Ovary (tissue), 9 donors: ENCODE data around the gene GNAL. TPM values are rescaled to one million over a fixed set of nuclear protein-coding genes. Genes with fewer than 3 reads are reported as not detected.

Source experiments
- DNase-seq, 5 donors: peaks; one replicate each; pipeline ENCODE4 v3.0.0-alpha.2; 2019 to 2020
- H3K27ac ChIP-seq, 2 donors: fragments of 200-600 bp; one replicate each; pipeline versions ENCODE4 v1.5.1 to v1.8.0; 2019 to 2022
- H3K27me3 ChIP-seq: fragments of 200-600 bp; one replicate; pipeline ENCODE4 v1.8.0; 2022
- H3K36me3 ChIP-seq: fragments of 200-600 bp; sonication (generic); one replicate; pipeline ENCODE4 v1.5.1; 2019
- H3K4me1 ChIP-seq: one replicate; pipeline ENCODE4 v1.8.1; 2013; ENCODE audit warnings: mild to moderate bottlenecking, moderate library complexity; ENCODE audit not compliant: insufficient read depth
- H3K4me3 ChIP-seq: fragments of 200-600 bp; sonication (generic); one replicate; pipeline ENCODE4 v1.5.1; 2017
- H3K9me3 ChIP-seq, 2 donors: fragments of 200-600 bp in 1 of 2; sonication (generic) in 1 of 2; one replicate each; pipeline versions ENCODE4 v1.5.1 to v1.8.1; 2013 to 2019; ENCODE audit warnings: mild to moderate bottlenecking in 1 of 2, moderate library complexity in 1 of 2
- EP300 ChIP-seq: sonication (generic); formaldehyde crosslinking; IDR thresholded peaks from one replicate; pipeline ENCODE4 v1.6.1; 2017; ENCODE audit warnings: antibody characterized with exemption
- POLR2A ChIP-seq: fragments of 450-650 bp; IDR thresholded peaks from one replicate; pipeline ENCODE4 v1.6.1; 2017; ENCODE audit warnings: antibody characterized with exemption, mild to moderate bottlenecking, moderate library complexity
- WGBS, 3 donors: extraction: QIAGEN DNeasy Blood & Tissue Kit in 1 of 3; methylation state at CpG; one replicate each; pipeline versions ENCODE4 v1.1.5 to v1.1.7; 2013 to 2017; 5-methylcytosine and 5-hydroxymethylcytosine counted together
- intact Hi-C, 4 donors: fragments of 100-400 bp; cut with DNase I; formaldehyde crosslinking; loops; one replicate each; pipeline versions ENCODE4 v1.11.0 to v1.15.1; 2022 to 2023
- polyA plus RNA-seq, 2 donors: library from polyadenylated mRNA; stranded (reverse); fragments of 200-250 nt in 1 of 2; fragments of 350-450 nt in 1 of 2; fragmentation: Illumina TruSeq in 1 of 2; extraction: RNeasy Lipid Tissue Mini Kit (QIAGEN cat#74804) in 1 of 2; gene quantifications; one replicate each; pipeline ENCODE4 v1.2.3, GENCODE V29; 2013 to 2014
- total RNA-seq, 7 donors: library from RNA; depleted of rRNA in 2 of 7; stranded (reverse); fragments of >200 nt in 2 of 7; fragmentation: NEBNext Ultra II Directional in 3 of 7; extraction: Animal tissue kit (Norgen Biotek cat#: 25700) in 3 of 7; gene quantifications; one replicate each; pipeline versions ENCODE4 v1.1.0 to v1.2.4, GENCODE V29; 2016 to 2023
- TF ChIP-seq, protein P1 (sequence below), 3 donors: fragments of 450-650 bp in 2 of 3; fragments of 200-600 bp in 1 of 3; IDR thresholded peaks; one replicate each; pipeline versions ENCODE4 v1.5.1 to v1.8.0; 2016 to 2022; ENCODE audit warnings: antibody characterized with exemption in 3 of 3, mild to moderate bottlenecking in 1 of 3
- donor health status: DM: no; HTN: no; CAD: no; lungs with moderate emphysema.
- donor health status: DM: no; HTN: no; CAD: no.
- donor health status: Bipolar disorder and iron deficiency.
- donor health status: DM: yes; HTN: yes; CAD: no.
- donor health status: DM: no; HTN: no; CAD: no.
- donor health status: DM: yes; HTN: yes; CAD: no.

The GNAL gene
- total and polyA plus RNA-seq, 9 donors: 1.6 to 15.4 (median 3.4) TPM

DNA sequence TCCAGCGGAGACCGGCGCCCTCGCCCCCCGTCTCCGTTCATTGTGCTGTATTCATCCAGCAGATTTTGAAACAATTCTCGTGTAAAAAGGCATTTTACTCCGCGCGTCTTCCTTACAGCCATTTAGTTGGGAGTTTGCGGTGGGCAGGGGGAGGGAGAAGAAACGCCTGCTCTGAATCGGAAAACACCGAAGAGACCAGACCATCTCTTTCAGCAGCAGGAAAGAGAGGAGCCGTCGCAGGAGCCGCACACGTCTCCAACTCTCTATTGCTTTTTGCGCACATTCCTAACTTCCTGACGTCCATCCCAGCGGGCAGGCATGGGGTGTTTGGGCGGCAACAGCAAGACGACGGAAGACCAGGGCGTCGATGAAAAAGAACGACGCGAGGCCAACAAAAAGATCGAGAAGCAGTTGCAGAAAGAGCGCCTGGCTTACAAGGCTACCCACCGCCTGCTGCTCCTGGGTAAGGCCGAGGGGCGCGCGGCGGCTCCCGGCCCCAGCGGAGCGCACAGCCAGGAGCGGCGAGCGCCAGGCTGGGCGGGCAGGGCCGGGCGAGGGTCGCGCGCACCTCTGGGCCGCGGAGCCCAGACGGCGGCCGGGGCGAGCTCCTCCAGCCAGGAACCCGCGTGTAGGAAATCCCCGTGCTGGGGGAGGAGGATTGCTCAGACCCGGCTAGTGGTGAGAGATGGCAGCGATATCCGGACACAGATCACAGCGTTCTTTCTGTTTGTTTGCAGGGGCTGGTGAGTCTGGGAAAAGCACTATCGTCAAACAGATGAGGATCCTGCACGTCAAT is 63.2 kb downstream of the GNAL start:
- H3K36me3 ChIP-seq: no peaks in the 10 kb centered on the region
- no peaks in the 10 kb centered on the region for H3K27me3 ChIP-seq
- intact Hi-C loops: no loop called here
- H3K27ac ChIP-seq: no peak overlapping the region
- DNase-seq: no peak
- H3K4me1 ChIP-seq: peaks cover 7% of the 10 kb centered on the region
- WGBS, 3 donors: 1% methylated on average over 54 to 64 of the region's 64 CpGs
- TF ChIP-seq EP300: no peak
- no peak for TF ChIP-seq POLR2A
- TF ChIP-seq, protein P1, sequence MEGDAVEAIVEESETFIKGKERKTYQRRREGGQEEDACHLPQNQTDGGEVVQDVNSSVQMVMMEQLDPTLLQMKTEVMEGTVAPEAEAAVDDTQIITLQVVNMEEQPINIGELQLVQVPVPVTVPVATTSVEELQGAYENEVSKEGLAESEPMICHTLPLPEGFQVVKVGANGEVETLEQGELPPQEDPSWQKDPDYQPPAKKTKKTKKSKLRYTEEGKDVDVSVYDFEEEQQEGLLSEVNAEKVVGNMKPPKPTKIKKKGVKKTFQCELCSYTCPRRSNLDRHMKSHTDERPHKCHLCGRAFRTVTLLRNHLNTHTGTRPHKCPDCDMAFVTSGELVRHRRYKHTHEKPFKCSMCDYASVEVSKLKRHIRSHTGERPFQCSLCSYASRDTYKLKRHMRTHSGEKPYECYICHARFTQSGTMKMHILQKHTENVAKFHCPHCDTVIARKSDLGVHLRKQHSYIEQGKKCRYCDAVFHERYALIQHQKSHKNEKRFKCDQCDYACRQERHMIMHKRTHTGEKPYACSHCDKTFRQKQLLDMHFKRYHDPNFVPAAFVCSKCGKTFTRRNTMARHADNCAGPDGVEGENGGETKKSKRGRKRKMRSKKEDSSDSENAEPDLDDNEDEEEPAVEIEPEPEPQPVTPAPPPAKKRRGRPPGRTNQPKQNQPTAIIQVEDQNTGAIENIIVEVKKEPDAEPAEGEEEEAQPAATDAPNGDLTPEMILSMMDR (IDR thresholded peaks at IDR 0.05): no peak
- H3K9me3 ChIP-seq: no peaks in the 10 kb centered on the region
- peak overlapping the region; percentile 15 for H3K4me3 ChIP-seq

- WGBS, 3 donors: 81 to 89% (median 86%) methylated on average over 8 of the region's 8 CpGs
Measured at GRCh38 chr18:11754979-11755378, 65.9 kb downstream of the GNAL start.

DNA sequence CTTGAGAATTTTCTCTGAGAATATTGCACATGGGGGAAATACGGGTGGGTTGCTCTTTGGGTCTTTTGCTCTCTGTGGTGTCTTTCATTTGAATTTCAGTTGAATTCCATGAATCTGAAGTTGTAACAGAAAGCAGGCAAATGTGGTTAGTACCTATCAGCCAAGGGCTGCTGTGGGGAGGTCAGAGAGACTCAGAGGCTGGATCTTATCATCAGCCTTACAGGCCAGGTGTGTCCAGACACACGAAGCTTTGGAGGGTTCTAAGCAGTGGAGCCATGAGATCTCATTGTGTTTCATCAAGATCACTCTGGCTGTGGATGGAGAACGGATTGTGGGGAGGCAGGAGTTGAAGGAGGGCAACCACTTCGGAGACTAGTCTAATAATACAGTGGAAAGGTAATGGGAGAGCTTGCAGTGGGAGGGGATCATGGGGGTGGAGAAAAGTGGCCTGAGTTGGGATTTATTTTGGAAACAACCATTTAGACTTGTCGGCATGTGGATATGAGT is 68.1 kb downstream of the GNAL start:
- no peaks in the 10 kb centered on the region for H3K9me3 ChIP-seq
- 78 to 88% (median 88%) methylated on average over 5 of the region's 5 CpGs for WGBS, 3 donors

More at GRCh38 chr18:11754979-11755378, 65.9 kb downstream of the GNAL start:
- intact Hi-C loops: no loop called here
- TF ChIP-seq EP300 (no peak), POLR2A (no peak)
- TF ChIP-seq, protein P1 (IDR thresholded peaks at IDR 0.05): no peak
- Histone ChIP-seq H3K9me3 (no peaks in the 10 kb centered on the region), H3K27ac (no peak overlapping the region), H3K4me3 (no peak overlapping the region), H3K36me3 (no peaks in the 10 kb centered on the region), H3K27me3 (no peaks in the 10 kb centered on the region), H3K4me1 (peaks cover 7% of the 10 kb centered on the region)
- DNase-seq: no peak

GRCh38 chr18:11759456-11759855 is 70.4 kb downstream of the GNAL start:
- H3K9me3 ChIP-seq: no peaks in the 10 kb centered on the region
- DNase-seq: no peak
- H3K36me3 ChIP-seq: no peaks in the 10 kb centered on the region
- no peaks in the 10 kb centered on the region for H3K27me3 ChIP-seq
- intact Hi-C loops: no loop called here
- no peak overlapping the region for H3K27ac ChIP-seq
- TF ChIP-seq, protein P1 (IDR thresholded peaks at IDR 0.05): no peak
- TF ChIP-seq POLR2A: no peak
- TF ChIP-seq EP300: no peak
- H3K4me3 ChIP-seq: no peak overlapping the region
- no peaks in the 10 kb centered on the region for H3K4me1 ChIP-seq
- WGBS, 3 donors: 91 to 96% (median 95%) methylated on average over 10 of the region's 10 CpGs

More for the DNA sequence above, 68.1 kb downstream of the GNAL start:
- intact Hi-C loops: no loop called here
- peaks cover 3% of the 10 kb centered on the region for H3K4me1 ChIP-seq
- no peak overlapping the region for H3K4me3 ChIP-seq
- H3K36me3 ChIP-seq: no peaks in the 10 kb centered on the region
- no peak overlapping the region for H3K27ac ChIP-seq
- no peak for TF ChIP-seq POLR2A
- TF ChIP-seq, protein P1 (IDR thresholded peaks at IDR 0.05): no peak
- no peak for TF ChIP-seq EP300
- no peak for DNase-seq
- no peaks in the 10 kb centered on the region for H3K27me3 ChIP-seq
